Measurements from ENCODE around the gene CFAP221.

GRCh38 chr2:119523383-119523951 is 20.8 kb upstream of the CFAP221 start:
- TF ChIP-seq CTCF (conservative IDR thresholded peaks at IDR 0.05; ENCODE audit: low read length): no peak
- TF ChIP-seq EZH2phosphoT487 (IDR thresholded peaks at IDR 0.05; ENCODE audit: borderline replicate concordance): no peak
